Upper lobe of left lung (tissue), 6 donors: Measurements from ENCODE around the gene GOLIM4. TPM values are rescaled to one million over a fixed set of nuclear protein-coding genes. Genes with fewer than 3 reads are reported as not detected.

ENCODE experiments used
- ATAC-seq, 2 donors: fragments of 200-7000 bp; cut with Tn5 transposase; one replicate each; pipeline ENCODE4 v1.9.1; 2022; ENCODE audit warnings: mild to moderate bottlenecking in 2 of 2, moderate library complexity in 2 of 2; ENCODE audit not compliant: low FRiP score in 2 of 2
- DNase-seq, 2 donors: peaks; one replicate each; pipeline ENCODE4 v3.0.0-alpha.2; 2019 to 2020
- H3K27ac ChIP-seq, 4 donors: fragments of 200-600 bp; sonication (generic); one replicate each; pipeline ENCODE4 v1.5.1; 2016 to 2019
- H3K27me3 ChIP-seq, 4 donors: fragments of 200-600 bp; sonication (generic); one replicate each; pipeline ENCODE4 v1.5.1; 2017 to 2019
- H3K36me3 ChIP-seq, 4 donors: fragments of 200-600 bp; sonication (generic); one replicate each; pipeline ENCODE4 v1.5.1; 2016 to 2019
- H3K4me1 ChIP-seq, 4 donors: fragments of 200-600 bp; sonication (generic); one replicate each; pipeline ENCODE4 v1.5.1; 2018 to 2019
- H3K4me3 ChIP-seq, 4 donors: fragments of 200-600 bp; sonication (generic); one replicate each; pipeline ENCODE4 v1.5.1; 2017 to 2019; ENCODE audit warnings: mild to moderate bottlenecking in 2 of 4, moderate library complexity in 1 of 4
- H3K9me3 ChIP-seq, 4 donors: fragments of 200-600 bp; sonication (generic); one replicate each; pipeline ENCODE4 v1.5.1; 2018 to 2019
- CTCF ChIP-seq, 6 experiments: fragments of 450-650 bp in 4 of 6; fragments of 200-600 bp in 2 of 6; sonication (generic) in 2 of 6; IDR thresholded peaks; one replicate each; pipeline ENCODE4 v1.5.1; 2016 to 2019; ENCODE audit warnings: antibody characterized with exemption in 6 of 6
- EP300 ChIP-seq, 4 donors: sonication (generic); formaldehyde crosslinking; IDR thresholded peaks; one replicate each; pipeline ENCODE4 v1.5.1; 2017; ENCODE audit warnings: antibody characterized with exemption in 4 of 4, control low read depth in 2 of 4
- POLR2A ChIP-seq, 4 donors: fragments of 450-650 bp; IDR thresholded peaks; one replicate each; pipeline ENCODE4 v1.5.1; 2016 to 2017; ENCODE audit warnings: antibody characterized with exemption in 4 of 4, mild to moderate bottlenecking in 2 of 4
- POLR2AphosphoS5 ChIP-seq, 2 donors: sonication (generic); formaldehyde crosslinking; IDR thresholded peaks; one replicate each; pipeline ENCODE4 v1.5.1; 2017; ENCODE audit warnings: antibody characterized with exemption in 2 of 2
- WGBS, 2 donors: methylation state at CpG; one replicate each; pipeline ENCODE4 v1.1.5; 2017 to 2018; 5-methylcytosine and 5-hydroxymethylcytosine counted together
- total RNA-seq, 6 donors: library from RNA; depleted of rRNA in 4 of 6; stranded (reverse); fragments of >200 nt in 4 of 6; gene quantifications; one replicate each; pipeline versions ENCODE4 v1.1.0 to v1.2.1, GENCODE V29; 2016 to 2021
- donor health status: DM: no; HTN: no; CAD: no; lungs with moderate emphysema.
- donor health status: DM: no; HTN: yes; CAD: no; lungs with severe emphysema.

GOLIM4 gene
- total RNA-seq, 6 donors from 2014 or later: 34.6 to 79.1 (median 43.6) TPM

GRCh38 chr3:168086541-168087260 lies 9.0 kb downstream of the GOLIM4 start:
- H3K4me3 ChIP-seq: no peak overlapping the region
- H3K36me3 ChIP-seq: no peaks in the 10 kb centered on the region
- WGBS, 2 donors: 87 to 91% methylated on average over 3 of the region's 3 CpGs
- H3K27ac ChIP-seq: no peak overlapping the region
- no peaks in the 10 kb centered on the region for H3K9me3 ChIP-seq
- ATAC-seq: no peak
- DNase-seq: no peak
- TF ChIP-seq EP300 (IDR thresholded peaks at IDR 0.05) (no peak), POLR2A (IDR thresholded peaks at IDR 0.05) (no peak)
- peaks cover 6 to 31% (median 15%) of the 10 kb centered on the region in 4 donors for H3K4me1 ChIP-seq
- H3K27me3 ChIP-seq: no peaks in the 10 kb centered on the region

DNA sequence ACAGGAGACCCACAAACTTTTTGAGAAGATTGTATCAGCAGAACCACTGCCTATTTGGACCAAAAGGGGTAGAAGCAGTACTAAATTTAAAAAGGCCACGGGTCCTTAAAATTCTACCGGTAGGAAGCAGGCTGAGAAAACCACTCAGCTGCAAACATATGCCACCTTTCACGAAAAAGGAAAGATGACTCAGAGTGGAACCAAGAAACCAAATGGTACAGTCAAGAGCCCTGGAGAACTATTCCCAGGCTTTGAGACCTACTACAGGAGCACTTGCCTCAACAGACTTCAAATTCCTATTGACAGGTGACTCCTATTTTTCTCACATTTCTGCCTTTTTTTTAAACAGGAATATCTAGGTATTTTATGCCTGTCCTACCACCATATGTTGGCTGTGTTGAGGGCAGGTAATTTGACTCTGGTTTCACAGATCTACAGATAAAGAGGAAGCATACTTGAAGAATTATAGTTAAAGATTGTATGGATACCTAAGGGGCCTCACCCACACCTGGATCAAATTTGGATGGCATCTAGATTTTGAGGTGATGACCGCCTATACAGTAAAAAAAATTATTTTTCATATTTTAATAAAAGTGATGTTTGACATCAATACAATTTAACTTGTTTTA lies 10.1 kb downstream of the GOLIM4 start:
- Histone ChIP-seq H3K4me1 (peaks cover 3 to 20% (median 6%) of the 10 kb centered on the region in 4 donors), H3K27ac (no peak overlapping the region), H3K4me3 (no peak overlapping the region), H3K27me3 (no peaks in the 10 kb centered on the region), H3K36me3 (no peaks in the 10 kb centered on the region), H3K9me3 (no peaks in the 10 kb centered on the region)
- TF ChIP-seq POLR2AphosphoS5 (IDR thresholded peaks at IDR 0.05) (no peak), POLR2A (IDR thresholded peaks at IDR 0.05) (no peak), EP300 (IDR thresholded peaks at IDR 0.05) (no peak), CTCF (IDR thresholded peaks at IDR 0.05) (no peak)
- no peak for ATAC-seq
- no peak for DNase-seq
- whole genome bisulfite sequencing, 2 donors: 62 to 81% methylated on average over 4 of the region's 4 CpGs

DNA sequence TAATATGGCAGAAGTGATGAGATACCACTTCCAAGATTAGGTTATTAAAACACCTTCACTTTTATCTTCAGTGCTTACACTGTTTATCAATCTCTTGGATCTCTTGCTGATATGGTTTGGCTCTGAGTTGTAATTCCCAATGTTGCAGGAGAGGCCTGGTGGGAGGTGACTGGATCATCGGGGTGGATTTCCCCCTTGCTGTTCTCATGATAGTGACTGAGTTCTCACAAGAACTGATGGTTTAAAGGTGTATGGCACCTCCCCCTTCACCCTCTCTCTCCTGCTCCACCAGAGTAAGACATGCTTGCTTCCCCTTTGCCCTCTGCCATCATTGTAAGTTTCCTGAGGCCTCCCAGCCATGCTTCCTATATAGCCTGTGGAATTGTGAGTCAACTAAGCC lies 11.8 kb downstream of the GOLIM4 start:
- WGBS, 2 donors: 71% methylated on average over 1 of the region's 1 CpG
- ATAC-seq (no peak), DNase-seq (no peak)
- H3K27ac ChIP-seq: no peak overlapping the region
- no peaks in the 10 kb centered on the region for H3K36me3 ChIP-seq
- no peaks in the 10 kb centered on the region for H3K9me3 ChIP-seq
- TF ChIP-seq POLR2A (IDR thresholded peaks at IDR 0.05) (no peak), CTCF (IDR thresholded peaks at IDR 0.05) (no peak), EP300 (IDR thresholded peaks at IDR 0.05) (no peak), POLR2AphosphoS5 (IDR thresholded peaks at IDR 0.05) (no peak)
- no peak overlapping the region for H3K4me3 ChIP-seq
- H3K27me3 ChIP-seq: no peaks in the 10 kb centered on the region
- H3K4me1 ChIP-seq: peaks cover 0 to 18% (median 3%) of the 10 kb centered on the region in 4 donors

DNA sequence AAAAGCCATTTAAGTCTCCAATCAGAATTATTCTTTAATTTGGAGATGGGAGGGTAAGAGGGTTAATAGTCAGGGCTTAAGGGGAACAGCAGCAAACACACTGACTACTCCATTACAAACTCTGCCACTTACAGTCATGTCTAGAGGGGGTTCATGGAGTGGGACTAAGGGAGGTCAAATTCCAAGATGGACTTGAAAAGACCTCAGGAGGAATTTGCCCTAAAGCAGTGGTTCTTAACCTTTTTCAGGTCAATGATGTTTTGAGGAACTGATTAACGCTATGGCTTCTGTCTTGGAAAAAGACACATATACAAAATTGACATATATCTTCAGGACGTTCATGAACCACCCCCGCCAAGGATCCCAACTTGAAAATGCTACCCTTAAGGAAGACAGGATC lies 13.9 kb downstream of the GOLIM4 start:
- Histone ChIP-seq H3K4me1 (peaks cover 0 to 15% (median 1%) of the 10 kb centered on the region in 4 donors), H3K27ac (no peak overlapping the region), H3K9me3 (no peaks in the 10 kb centered on the region), H3K27me3 (no peaks in the 10 kb centered on the region), H3K36me3 (no peaks in the 10 kb centered on the region), H3K4me3 (no peak overlapping the region)
- ATAC-seq (no peak), DNase-seq (no peak)
- 84 to 94% methylated on average over 3 of the region's 3 CpGs for WGBS, 2 donors
- TF ChIP-seq EP300 (IDR thresholded peaks at IDR 0.05) (no peak), POLR2AphosphoS5 (IDR thresholded peaks at IDR 0.05) (no peak), POLR2A (IDR thresholded peaks at IDR 0.05) (no peak), CTCF (IDR thresholded peaks at IDR 0.05) (no peak)

DNA sequence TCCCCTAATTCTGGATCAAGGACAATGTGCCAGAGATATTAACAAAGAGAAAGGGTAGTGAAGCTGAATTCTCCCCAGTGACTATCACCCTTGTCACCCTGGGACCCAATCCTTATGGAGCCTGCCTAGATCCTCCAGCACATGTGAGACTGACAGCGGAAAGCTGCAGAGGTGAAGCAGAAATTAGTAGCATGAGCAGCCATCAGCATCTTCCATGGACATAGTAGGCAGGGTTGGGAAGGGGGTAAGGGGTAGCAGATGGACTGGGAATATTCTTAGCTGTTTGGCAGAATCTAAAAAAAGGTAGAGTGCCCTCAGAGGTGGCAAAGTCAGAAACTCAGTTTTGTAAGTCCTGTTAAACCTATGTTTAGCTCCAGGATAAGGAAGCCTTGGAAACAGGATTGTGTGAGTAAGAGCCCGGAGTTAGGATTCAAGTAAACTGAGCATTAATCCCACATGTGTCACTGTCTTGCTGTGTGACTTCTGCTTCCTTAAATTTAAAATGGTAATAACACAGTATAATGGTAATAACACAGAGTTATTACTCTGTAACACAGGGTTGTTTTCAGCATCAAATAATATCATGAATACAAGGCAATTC lies 14.5 kb downstream of the GOLIM4 start:
- H3K36me3 ChIP-seq: no peaks in the 10 kb centered on the region
- TF ChIP-seq CTCF (IDR thresholded peaks at IDR 0.05) (no peak), EP300 (IDR thresholded peaks at IDR 0.05) (no peak), POLR2AphosphoS5 (IDR thresholded peaks at IDR 0.05) (no peak), POLR2A (IDR thresholded peaks at IDR 0.05) (no peak)
- H3K27ac ChIP-seq: no peak overlapping the region
- no peaks in the 10 kb centered on the region for H3K9me3 ChIP-seq
- H3K4me3 ChIP-seq: no peak overlapping the region
- peaks cover 0 to 15% (median 1%) of the 10 kb centered on the region in 4 donors for H3K4me1 ChIP-seq
- no peak for DNase-seq
- no peak for ATAC-seq
- no peaks in the 10 kb centered on the region for H3K27me3 ChIP-seq
- 83 to 86% methylated on average over 2 of the region's 2 CpGs for WGBS, 2 donors
